NCI-H69 (cell line): ENCODE results near the gene PKDREJ.
"Not testable (repeated sequence)": the region's sequence is repeated elsewhere in the genome, so short reads cannot be mapped to it uniquely, and the experiment has no call there.

Experiments used
- DNase-seq: peaks from one replicate; lab custom pipeline; 2025; lab: John Stamatoyannopoulos, UW

Gene PKDREJ

GRCh38 chr22:46288846-46289243, 25.7 kb upstream of the PKDREJ start:
- DNase-seq = no peak

GRCh38 chr22:46287873-46288751, 25.0 kb upstream of the PKDREJ start:
- DNase-seq = no peak

GRCh38 chr22:46286941-46287872, 24.1 kb upstream of the PKDREJ start:
- no peak for DNase-seq

GRCh38 chr22:46286006-46286405, 22.9 kb upstream of the PKDREJ start:
- no peak for DNase-seq

- no peak for DNase-seq
Measured at GRCh38 chr22:46281866-46282678, 18.9 kb upstream of the PKDREJ start.

GRCh38 chr22:46280999-46281623, 18.0 kb upstream of the PKDREJ start:
- no peak for DNase-seq

- no peak for DNase-seq
Measured at GRCh38 chr22:46280063-46280817, 17.1 kb upstream of the PKDREJ start.

- no peak for DNase-seq
Measured at GRCh38 chr22:46278656-46279645, 15.8 kb upstream of the PKDREJ start.

GRCh38 chr22:46276563-46276962, 13.4 kb upstream of the PKDREJ start:
- DNase-seq = no peak

- DNase-seq = no peak
Measured at GRCh38 chr22:46275455-46276122, 12.4 kb upstream of the PKDREJ start.

- DNase-seq = no peak
Measured at GRCh38 chr22:46274381-46274780, 11.2 kb upstream of the PKDREJ start.

GRCh38 chr22:46273432-46274148, 10.4 kb upstream of the PKDREJ start:
- no peak for DNase-seq

- DNase-seq = no peak
Measured at GRCh38 chr22:46272762-46273431, 9.8 kb upstream of the PKDREJ start.

- DNase-seq = no peak
Measured at GRCh38 chr22:46272196-46272595, 9.1 kb upstream of the PKDREJ start.

- no peak for DNase-seq
Measured at GRCh38 chr22:46269564-46269963, 6.4 kb upstream of the PKDREJ start.

GRCh38 chr22:46267431-46268279, 4.5 kb upstream of the PKDREJ start, which contains the start of gene TTC38:
Gene TTC38, plus strand, starts transcription at chr22:46268008. Its CDS starts 32 bp downstream, at chr22:46268040.
- DNase-seq = peak; percentile 76

GRCh38 chr22:46265627-46266026, 2.5 kb upstream of the PKDREJ start:
- DNase-seq = not testable (repeated sequence)
